Left ventricle myocardium inferior (tissue), 1 donor: ENCODE measurements around the gene HPGDS. TPM values are rescaled to one million over a fixed set of nuclear protein-coding genes. Genes with fewer than 3 reads are reported as not detected.

Experiments
- DNase-seq: peaks from one replicate; pipeline ENCODE4 v3.0.0-alpha.2; 2020
- H3K27ac ChIP-seq: fragments of 200-600 bp; replicated peaks from 2 replicates; pipeline ENCODE4 v1.8.0; 2021
- H3K27me3 ChIP-seq: fragments of 200-600 bp; 2 replicates; pipeline ENCODE4 v1.8.0; 2021; ENCODE audit warnings: low read depth
- H3K36me3 ChIP-seq: fragments of 200-600 bp; 2 replicates; pipeline ENCODE4 v1.8.0; 2021
- H3K4me1 ChIP-seq: fragments of 200-600 bp; 2 replicates; pipeline ENCODE4 v1.8.0; 2021
- H3K4me3 ChIP-seq: fragments of 200-600 bp; 2 replicates; pipeline ENCODE4 v1.8.0; 2021; ENCODE audit warnings: mild to moderate bottlenecking, moderate library complexity
- H3K9me3 ChIP-seq: fragments of 200-600 bp; replicated peaks from 2 replicates; pipeline ENCODE4 v1.8.0; 2021
- intact Hi-C: fragments of 100-400 bp; cut with micrococcal nuclease; formaldehyde crosslinking; loops from one replicate; pipeline ENCODE4 v1.11.0; 2022
- total RNA-seq: library from RNA; stranded (reverse); fragmentation: NEBNext Ultra II Directional; extraction: Animal tissue kit (Norgen Biotek cat#: 25700); gene quantifications from one replicate; pipeline ENCODE4 v1.2.1, GENCODE V29; 2021
- TF ChIP-seq, protein P1 (sequence below): fragments of 200-600 bp; IDR thresholded peaks from 2 replicates; pipeline ENCODE4 v1.8.0; 2021; ENCODE audit warnings: antibody characterized with exemption, mild to moderate bottlenecking, borderline replicate concordance
- donor health status: DM: no; HTN: yes; CAD: no; lungs with severe emphysema.

HPGDS gene
- total RNA-seq, 1 donor from 2014 or later = 2.3 TPM

DNA sequence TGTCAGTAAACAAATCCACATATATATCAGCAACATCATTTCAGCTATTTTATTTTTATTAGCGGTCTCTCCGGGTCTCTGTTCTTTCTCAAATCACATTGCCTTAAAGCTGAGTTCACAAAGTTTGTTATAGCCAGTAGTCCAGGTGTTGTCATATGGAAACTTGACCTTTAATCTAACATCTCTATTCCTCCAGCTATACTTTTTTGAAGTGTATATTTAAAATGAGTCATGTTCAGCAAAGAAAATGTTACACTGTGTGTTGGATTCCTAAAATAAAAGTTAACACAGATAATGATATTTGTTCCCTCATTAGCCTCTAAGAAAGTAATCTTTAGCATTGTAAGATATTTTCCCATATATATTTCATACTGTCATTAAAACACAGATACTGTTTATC lies 71.4 kb downstream of the HPGDS start:
- no peaks in the 10 kb centered on the region for H3K27me3 ChIP-seq
- H3K4me1 ChIP-seq = no peaks in the 10 kb centered on the region
- DNase-seq = no peak
- H3K4me3 ChIP-seq = no peak overlapping the region
- intact Hi-C loops = no loop called here
- H3K27ac ChIP-seq = no peak overlapping the region
- TF ChIP-seq, protein P1, sequence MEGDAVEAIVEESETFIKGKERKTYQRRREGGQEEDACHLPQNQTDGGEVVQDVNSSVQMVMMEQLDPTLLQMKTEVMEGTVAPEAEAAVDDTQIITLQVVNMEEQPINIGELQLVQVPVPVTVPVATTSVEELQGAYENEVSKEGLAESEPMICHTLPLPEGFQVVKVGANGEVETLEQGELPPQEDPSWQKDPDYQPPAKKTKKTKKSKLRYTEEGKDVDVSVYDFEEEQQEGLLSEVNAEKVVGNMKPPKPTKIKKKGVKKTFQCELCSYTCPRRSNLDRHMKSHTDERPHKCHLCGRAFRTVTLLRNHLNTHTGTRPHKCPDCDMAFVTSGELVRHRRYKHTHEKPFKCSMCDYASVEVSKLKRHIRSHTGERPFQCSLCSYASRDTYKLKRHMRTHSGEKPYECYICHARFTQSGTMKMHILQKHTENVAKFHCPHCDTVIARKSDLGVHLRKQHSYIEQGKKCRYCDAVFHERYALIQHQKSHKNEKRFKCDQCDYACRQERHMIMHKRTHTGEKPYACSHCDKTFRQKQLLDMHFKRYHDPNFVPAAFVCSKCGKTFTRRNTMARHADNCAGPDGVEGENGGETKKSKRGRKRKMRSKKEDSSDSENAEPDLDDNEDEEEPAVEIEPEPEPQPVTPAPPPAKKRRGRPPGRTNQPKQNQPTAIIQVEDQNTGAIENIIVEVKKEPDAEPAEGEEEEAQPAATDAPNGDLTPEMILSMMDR = no peak
- no peaks in the 10 kb centered on the region for H3K9me3 ChIP-seq
- H3K36me3 ChIP-seq = peaks cover 63% of the 10 kb centered on the region

- H3K4me1 ChIP-seq = no peaks in the 10 kb centered on the region
- H3K4me3 ChIP-seq = no peak overlapping the region
- intact Hi-C loops = no loop called here
- no peak for DNase-seq
- no peaks in the 10 kb centered on the region for H3K27me3 ChIP-seq
- no peak overlapping the region for H3K27ac ChIP-seq
- no peaks in the 10 kb centered on the region for H3K9me3 ChIP-seq
- TF ChIP-seq, protein P1 = no peak
- H3K36me3 ChIP-seq = peaks cover 35% of the 10 kb centered on the region
These were observed 75.6 kb downstream of the HPGDS start for GRCh38 chr4:94267037-94267436.

GRCh38 chr4:94262163-94263016 lies 80.2 kb downstream of the HPGDS start:
- TF ChIP-seq, protein P1 = no peak
- Histone ChIP-seq H3K4me3 (no peak overlapping the region), H3K4me1 (no peaks in the 10 kb centered on the region), H3K27ac (no peak overlapping the region), H3K27me3 (no peaks in the 10 kb centered on the region), H3K9me3 (no peaks in the 10 kb centered on the region), H3K36me3 (peaks cover 23% of the 10 kb centered on the region)
- intact Hi-C loops = no loop called here
- DNase-seq = no peak

DNA sequence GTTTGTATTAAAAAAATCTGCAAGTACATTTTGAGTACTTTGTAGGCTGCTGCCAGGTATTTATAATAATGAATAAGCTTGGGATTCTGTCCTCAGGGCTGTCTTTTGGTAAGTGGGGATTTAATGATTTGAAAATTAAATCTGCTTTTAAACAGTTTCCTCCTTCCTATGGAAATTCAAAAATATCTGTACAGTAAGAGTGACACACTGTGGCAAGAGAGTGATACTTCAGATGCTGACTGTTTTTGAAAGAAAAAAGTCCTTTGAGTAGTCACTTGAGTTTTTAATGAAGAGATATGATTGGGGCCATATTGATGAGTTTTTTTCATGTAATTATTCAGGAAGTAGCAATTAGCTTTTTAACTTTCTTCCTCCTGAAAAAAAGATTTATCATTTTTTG lies 85.8 kb downstream of the HPGDS start:
- intact Hi-C loops = no loop called here
- Histone ChIP-seq H3K4me3 (no peak overlapping the region), H3K9me3 (no peaks in the 10 kb centered on the region)

DNA sequence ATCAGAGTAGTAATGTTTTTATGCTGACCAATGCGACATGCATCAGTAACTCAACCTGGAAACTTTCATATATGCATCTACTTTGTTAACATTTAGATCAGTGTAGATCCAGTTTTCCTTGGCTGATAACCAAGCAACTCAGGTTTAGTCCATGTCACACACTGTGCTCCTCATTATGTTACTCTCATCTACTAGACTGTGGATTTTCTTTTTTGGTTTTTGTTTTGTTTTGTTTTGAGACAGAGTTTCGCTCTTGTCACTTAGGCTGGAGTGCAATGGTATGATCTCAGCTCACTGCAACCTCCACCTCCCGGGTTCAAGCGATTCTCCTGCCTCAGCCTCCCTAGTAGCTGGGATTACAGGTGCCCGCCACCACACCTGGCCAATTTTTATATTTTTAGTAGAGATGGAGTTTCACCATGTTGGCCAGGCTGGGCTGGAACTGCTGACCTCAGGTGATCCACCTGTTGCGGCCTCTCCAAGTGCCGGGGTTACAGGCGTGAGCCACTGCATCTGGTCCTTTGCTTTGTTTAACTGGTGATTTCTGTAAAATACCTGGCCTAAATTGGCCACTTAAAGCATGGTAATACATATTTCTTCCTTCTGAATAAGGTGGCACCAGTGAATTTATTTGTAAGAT lies 86.4 kb downstream of the HPGDS start:
- TF ChIP-seq, protein P1 = no peak
- Histone ChIP-seq H3K4me3 (no peak overlapping the region), H3K9me3 (no peaks in the 10 kb centered on the region), H3K36me3 (peaks cover 20% of the 10 kb centered on the region), H3K4me1 (no peaks in the 10 kb centered on the region), H3K27me3 (no peaks in the 10 kb centered on the region), H3K27ac (no peak overlapping the region)
- no peak for DNase-seq
- intact Hi-C loops = no loop called here

More for the DNA sequence above, 85.8 kb downstream of the HPGDS start:
- TF ChIP-seq, protein P1 = peak; percentile 53
- Histone ChIP-seq H3K27me3 (no peaks in the 10 kb centered on the region), H3K36me3 (peaks cover 19% of the 10 kb centered on the region), H3K27ac (no peak overlapping the region), H3K4me1 (no peaks in the 10 kb centered on the region)
- DNase-seq = no peak
